ENCODE data around the gene PRRT4. TPM values are rescaled to one million over a fixed set of nuclear protein-coding genes. Genes with fewer than 3 reads are reported as not detected.

The PRRT4 gene
- total and polyA plus RNA-seq, 2 experiments from 2014 or later, result 0.55 to 0.56 TPM

DNA sequence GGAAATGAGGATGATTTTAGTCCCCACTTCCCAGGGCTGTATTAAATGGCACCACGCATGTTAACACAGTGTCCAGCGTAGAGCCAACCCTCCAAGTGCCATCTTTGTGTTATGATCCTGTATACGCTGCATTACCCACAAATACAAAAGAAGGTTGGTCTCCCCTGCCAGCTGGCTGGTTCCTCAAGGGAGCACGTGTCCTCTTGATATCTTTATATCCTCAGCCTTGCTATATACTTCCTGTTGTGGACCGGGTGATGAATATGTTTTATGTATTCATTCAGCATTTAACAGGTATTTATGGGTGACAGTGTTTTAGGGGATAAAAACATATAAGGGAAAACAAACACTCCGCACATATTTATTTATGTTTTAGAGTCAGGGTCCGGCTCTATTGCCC is 23.2 kb upstream of the PRRT4 start:
- no peak for TF ChIP-seq POLR2AphosphoS5 (IDR thresholded peaks at IDR 0.05; ENCODE audit: low read depth)
- TF ChIP-seq, protein P1, sequence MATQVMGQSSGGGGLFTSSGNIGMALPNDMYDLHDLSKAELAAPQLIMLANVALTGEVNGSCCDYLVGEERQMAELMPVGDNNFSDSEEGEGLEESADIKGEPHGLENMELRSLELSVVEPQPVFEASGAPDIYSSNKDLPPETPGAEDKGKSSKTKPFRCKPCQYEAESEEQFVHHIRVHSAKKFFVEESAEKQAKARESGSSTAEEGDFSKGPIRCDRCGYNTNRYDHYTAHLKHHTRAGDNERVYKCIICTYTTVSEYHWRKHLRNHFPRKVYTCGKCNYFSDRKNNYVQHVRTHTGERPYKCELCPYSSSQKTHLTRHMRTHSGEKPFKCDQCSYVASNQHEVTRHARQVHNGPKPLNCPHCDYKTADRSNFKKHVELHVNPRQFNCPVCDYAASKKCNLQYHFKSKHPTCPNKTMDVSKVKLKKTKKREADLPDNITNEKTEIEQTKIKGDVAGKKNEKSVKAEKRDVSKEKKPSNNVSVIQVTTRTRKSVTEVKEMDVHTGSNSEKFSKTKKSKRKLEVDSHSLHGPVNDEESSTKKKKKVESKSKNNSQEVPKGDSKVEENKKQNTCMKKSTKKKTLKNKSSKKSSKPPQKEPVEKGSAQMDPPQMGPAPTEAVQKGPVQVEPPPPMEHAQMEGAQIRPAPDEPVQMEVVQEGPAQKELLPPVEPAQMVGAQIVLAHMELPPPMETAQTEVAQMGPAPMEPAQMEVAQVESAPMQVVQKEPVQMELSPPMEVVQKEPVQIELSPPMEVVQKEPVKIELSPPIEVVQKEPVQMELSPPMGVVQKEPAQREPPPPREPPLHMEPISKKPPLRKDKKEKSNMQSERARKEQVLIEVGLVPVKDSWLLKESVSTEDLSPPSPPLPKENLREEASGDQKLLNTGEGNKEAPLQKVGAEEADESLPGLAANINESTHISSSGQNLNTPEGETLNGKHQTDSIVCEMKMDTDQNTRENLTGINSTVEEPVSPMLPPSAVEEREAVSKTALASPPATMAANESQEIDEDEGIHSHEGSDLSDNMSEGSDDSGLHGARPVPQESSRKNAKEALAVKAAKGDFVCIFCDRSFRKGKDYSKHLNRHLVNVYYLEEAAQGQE (IDR thresholded peaks at IDR 0.05; ENCODE audit: unreplicated experiment), result no peak
- TF ChIP-seq, protein P2, sequence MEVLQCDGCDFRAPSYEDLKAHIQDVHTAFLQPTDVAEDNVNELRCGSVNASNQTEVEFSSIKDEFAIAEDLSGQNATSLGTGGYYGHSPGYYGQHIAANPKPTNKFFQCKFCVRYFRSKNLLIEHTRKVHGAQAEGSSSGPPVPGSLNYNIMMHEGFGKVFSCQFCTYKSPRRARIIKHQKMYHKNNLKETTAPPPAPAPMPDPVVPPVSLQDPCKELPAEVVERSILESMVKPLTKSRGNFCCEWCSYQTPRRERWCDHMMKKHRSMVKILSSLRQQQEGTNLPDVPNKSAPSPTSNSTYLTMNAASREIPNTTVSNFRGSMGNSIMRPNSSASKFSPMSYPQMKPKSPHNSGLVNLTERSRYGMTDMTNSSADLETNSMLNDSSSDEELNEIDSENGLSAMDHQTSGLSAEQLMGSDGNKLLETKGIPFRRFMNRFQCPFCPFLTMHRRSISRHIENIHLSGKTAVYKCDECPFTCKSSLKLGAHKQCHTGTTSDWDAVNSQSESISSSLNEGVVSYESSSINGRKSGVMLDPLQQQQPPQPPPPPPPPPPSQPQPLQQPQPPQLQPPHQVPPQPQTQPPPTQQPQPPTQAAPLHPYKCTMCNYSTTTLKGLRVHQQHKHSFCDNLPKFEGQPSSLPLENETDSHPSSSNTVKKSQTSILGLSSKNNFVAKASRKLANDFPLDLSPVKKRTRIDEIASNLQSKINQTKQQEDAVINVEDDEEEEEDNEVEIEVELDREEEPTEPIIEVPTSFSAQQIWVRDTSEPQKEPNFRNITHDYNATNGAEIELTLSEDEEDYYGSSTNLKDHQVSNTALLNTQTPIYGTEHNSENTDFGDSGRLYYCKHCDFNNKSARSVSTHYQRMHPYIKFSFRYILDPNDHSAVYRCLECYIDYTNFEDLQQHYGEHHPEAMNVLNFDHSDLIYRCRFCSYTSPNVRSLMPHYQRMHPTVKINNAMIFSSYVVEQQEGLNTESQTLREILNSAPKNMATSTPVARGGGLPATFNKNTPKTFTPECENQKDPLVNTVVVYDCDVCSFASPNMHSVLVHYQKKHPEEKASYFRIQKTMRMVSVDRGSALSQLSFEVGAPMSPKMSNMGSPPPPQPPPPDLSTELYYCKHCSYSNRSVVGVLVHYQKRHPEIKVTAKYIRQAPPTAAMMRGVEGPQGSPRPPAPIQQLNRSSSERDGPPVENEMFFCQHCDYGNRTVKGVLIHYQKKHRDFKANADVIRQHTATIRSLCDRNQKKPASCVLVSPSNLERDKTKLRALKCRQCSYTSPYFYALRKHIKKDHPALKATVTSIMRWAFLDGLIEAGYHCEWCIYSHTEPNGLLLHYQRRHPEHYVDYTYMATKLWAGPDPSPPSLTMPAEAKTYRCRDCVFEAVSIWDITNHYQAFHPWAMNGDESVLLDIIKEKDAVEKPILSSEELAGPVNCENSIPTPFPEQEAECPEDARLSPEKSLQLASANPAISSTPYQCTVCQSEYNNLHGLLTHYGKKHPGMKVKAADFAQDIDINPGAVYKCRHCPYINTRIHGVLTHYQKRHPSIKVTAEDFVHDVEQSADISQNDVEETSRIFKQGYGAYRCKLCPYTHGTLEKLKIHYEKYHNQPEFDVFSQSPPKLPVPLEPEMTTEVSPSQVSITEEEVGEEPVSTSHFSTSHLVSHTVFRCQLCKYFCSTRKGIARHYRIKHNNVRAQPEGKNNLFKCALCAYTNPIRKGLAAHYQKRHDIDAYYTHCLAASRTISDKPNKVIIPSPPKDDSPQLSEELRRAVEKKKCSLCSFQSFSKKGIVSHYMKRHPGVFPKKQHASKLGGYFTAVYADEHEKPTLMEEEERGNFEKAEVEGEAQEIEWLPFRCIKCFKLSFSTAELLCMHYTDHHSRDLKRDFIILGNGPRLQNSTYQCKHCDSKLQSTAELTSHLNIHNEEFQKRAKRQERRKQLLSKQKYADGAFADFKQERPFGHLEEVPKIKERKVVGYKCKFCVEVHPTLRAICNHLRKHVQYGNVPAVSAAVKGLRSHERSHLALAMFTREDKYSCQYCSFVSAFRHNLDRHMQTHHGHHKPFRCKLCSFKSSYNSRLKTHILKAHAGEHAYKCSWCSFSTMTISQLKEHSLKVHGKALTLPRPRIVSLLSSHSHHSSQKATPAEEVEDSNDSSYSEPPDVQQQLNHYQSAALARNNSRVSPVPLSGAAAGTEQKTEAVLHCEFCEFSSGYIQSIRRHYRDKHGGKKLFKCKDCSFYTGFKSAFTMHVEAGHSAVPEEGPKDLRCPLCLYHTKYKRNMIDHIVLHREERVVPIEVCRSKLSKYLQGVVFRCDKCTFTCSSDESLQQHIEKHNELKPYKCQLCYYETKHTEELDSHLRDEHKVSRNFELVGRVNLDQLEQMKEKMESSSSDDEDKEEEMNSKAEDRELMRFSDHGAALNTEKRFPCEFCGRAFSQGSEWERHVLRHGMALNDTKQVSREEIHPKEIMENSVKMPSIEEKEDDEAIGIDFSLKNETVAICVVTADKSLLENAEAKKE (CRISPR knock-in tag; IDR thresholded peaks at IDR 0.05), result no peak
- TF ChIP-seq NANOG (IDR thresholded peaks at IDR 0.05; ENCODE audit: borderline replicate concordance), result no peak
- TF ChIP-seq CREB1 (CRISPR knock-in tag; IDR thresholded peaks at IDR 0.05; ENCODE audit: low read depth), result no peak
- TF ChIP-seq, protein P3, sequence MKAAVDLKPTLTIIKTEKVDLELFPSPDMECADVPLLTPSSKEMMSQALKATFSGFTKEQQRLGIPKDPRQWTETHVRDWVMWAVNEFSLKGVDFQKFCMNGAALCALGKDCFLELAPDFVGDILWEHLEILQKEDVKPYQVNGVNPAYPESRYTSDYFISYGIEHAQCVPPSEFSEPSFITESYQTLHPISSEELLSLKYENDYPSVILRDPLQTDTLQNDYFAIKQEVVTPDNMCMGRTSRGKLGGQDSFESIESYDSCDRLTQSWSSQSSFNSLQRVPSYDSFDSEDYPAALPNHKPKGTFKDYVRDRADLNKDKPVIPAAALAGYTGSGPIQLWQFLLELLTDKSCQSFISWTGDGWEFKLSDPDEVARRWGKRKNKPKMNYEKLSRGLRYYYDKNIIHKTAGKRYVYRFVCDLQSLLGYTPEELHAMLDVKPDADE (IDR thresholded peaks at IDR 0.05), result no peak
- TF ChIP-seq EZH2phosphoT487 (IDR thresholded peaks at IDR 0.05; ENCODE audit: unreplicated experiment), result no peak
- TF ChIP-seq ZNF114 (CRISPR knock-in tag; IDR thresholded peaks at IDR 0.05), result no peak
- no peak for TF ChIP-seq JUNB (IDR thresholded peaks at IDR 0.05; ENCODE audit: unreplicated experiment)
- TF ChIP-seq ZNF331 (CRISPR knock-in tag; IDR thresholded peaks at IDR 0.05; ENCODE audit: low read depth), result no peak
- TF ChIP-seq EZH2 (IDR thresholded peaks at IDR 0.05; ENCODE audit: low read depth, unreplicated experiment), result no peak
- no peak for TF ChIP-seq STAT1 (IDR thresholded peaks at IDR 0.05; ENCODE audit: unreplicated experiment)
- TF ChIP-seq, protein P4, sequence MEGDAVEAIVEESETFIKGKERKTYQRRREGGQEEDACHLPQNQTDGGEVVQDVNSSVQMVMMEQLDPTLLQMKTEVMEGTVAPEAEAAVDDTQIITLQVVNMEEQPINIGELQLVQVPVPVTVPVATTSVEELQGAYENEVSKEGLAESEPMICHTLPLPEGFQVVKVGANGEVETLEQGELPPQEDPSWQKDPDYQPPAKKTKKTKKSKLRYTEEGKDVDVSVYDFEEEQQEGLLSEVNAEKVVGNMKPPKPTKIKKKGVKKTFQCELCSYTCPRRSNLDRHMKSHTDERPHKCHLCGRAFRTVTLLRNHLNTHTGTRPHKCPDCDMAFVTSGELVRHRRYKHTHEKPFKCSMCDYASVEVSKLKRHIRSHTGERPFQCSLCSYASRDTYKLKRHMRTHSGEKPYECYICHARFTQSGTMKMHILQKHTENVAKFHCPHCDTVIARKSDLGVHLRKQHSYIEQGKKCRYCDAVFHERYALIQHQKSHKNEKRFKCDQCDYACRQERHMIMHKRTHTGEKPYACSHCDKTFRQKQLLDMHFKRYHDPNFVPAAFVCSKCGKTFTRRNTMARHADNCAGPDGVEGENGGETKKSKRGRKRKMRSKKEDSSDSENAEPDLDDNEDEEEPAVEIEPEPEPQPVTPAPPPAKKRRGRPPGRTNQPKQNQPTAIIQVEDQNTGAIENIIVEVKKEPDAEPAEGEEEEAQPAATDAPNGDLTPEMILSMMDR (conservative IDR thresholded peaks at IDR 0.05; ENCODE audit: low read depth in 2 of 2), result no peak
- peaks cover 26% of the 10 kb centered on the region for H3K4me1 ChIP-seq (ENCODE audit: insufficient read depth)
- H3K27me3 ChIP-seq (ENCODE audit: insufficient read depth), result peaks cover 19% of the 10 kb centered on the region; the same call in 1 of the 2 replicates
- no peak overlapping the region for H3K27ac Mint-ChIP-seq
- peaks cover 29% of the 10 kb centered on the region for H3K27me3 Mint-ChIP-seq (ENCODE audit: insufficient read depth, low read depth, poor library complexity)
- no peaks in the 10 kb centered on the region for H3K36me3 ChIP-seq (ENCODE audit: insufficient read depth)
- no peaks in the 10 kb centered on the region; the same call in 2 of the 3 replicates for H3K36me3 Mint-ChIP-seq (ENCODE audit: low read depth)
- ATAC-seq (no peak), DNase-seq (ENCODE audit: low spot score) (no peak)
- no peaks in the 10 kb centered on the region for H3K9me2 ChIP-seq (ENCODE audit: insufficient read depth)
- H3K4me2 ChIP-seq, result no peak overlapping the region
- no peak overlapping the region for H2AFZ ChIP-seq
- H3K79me2 ChIP-seq (replicated peaks; ENCODE audit: insufficient read depth), result no peaks in the 10 kb centered on the region
- H3K4me3 ChIP-seq, result no peak overlapping the region
- H3K27ac ChIP-seq (ENCODE audit: low read depth), result no peak overlapping the region
- no peaks in the 10 kb centered on the region for H3F3A ChIP-seq (replicated peaks; ENCODE audit: low read depth)
- H3K4me3 Mint-ChIP-seq, result no peak overlapping the region
- no peaks in the 10 kb centered on the region; the same call in 1 of the 2 replicates for H4K20me1 ChIP-seq (replicated peaks; ENCODE audit: insufficient read depth)
- H3K4me1 Mint-ChIP-seq, result peaks cover 27% of the 10 kb centered on the region
- no peaks in the 10 kb centered on the region; the same call in 2 of the 3 replicates for H3K9me3 Mint-ChIP-seq
